Glutamatergic neuron (in vitro differentiated cells): Measurements from ENCODE around the gene GJA4. TPM values are rescaled to one million over a fixed set of nuclear protein-coding genes. Genes with fewer than 3 reads are reported as not detected.

Experiments used
- DNase-seq: peaks from one replicate; pipeline ENCODE4 v3.0.0; 2022
- H3K27ac Mint-ChIP-seq: one replicate; pipeline ENCODE4 v1.8.0; 2020; ENCODE audit warnings: mild to moderate bottlenecking, mixed read lengths, inconsistent platforms; ENCODE audit not compliant: unreplicated experiment
- H3K27me3 Mint-ChIP-seq: one replicate; pipeline ENCODE4 v1.8.0; 2020; ENCODE audit warnings: mild to moderate bottlenecking, moderate library complexity, mixed read lengths, inconsistent platforms; ENCODE audit not compliant: unreplicated experiment
- H3K36me3 Mint-ChIP-seq: one replicate; pipeline ENCODE4 v1.8.0; 2020; ENCODE audit warnings: mild to moderate bottlenecking, mixed read lengths, inconsistent platforms; ENCODE audit not compliant: unreplicated experiment
- H3K4me1 Mint-ChIP-seq: one replicate; pipeline ENCODE4 v1.8.0; 2020; ENCODE audit warnings: mild to moderate bottlenecking, low read depth, mixed read lengths, inconsistent platforms; ENCODE audit not compliant: unreplicated experiment
- H3K4me3 Mint-ChIP-seq: one replicate; pipeline ENCODE4 v1.8.0; 2020; ENCODE audit warnings: mild to moderate bottlenecking, mixed read lengths, inconsistent platforms; ENCODE audit not compliant: unreplicated experiment
- H3K9me3 Mint-ChIP-seq: one replicate; pipeline ENCODE4 v1.8.0; 2020; ENCODE audit warnings: mild to moderate bottlenecking, moderate library complexity, mixed read lengths, inconsistent platforms; ENCODE audit not compliant: unreplicated experiment
- CTCF ChIP-seq: fragments of 200-600 bp; sonication (generic); IDR thresholded peaks from one replicate; pipeline ENCODE4 v1.5.0; 2021; ENCODE audit not compliant: partially characterized antibody, unreplicated experiment
- total RNA-seq: library from RNA; stranded (reverse); fragmentation: NEBNext Ultra II Directional; extraction: Animal tissue kit (Norgen Biotek cat#: 25700); gene quantifications from one replicate; pipeline ENCODE4 v1.2.1, GENCODE V29; 2021; ENCODE audit not compliant: unreplicated experiment

GJA4 gene
- total RNA-seq, 1 donor from 2014 or later = not detected

- H3K4me3 Mint-ChIP-seq = no peak overlapping the region
- TF ChIP-seq CTCF = no peak
- H3K4me1 Mint-ChIP-seq = no peaks in the 10 kb centered on the region
- H3K9me3 Mint-ChIP-seq = no peaks in the 10 kb centered on the region
- DNase-seq = no peak
- H3K27ac Mint-ChIP-seq = no peak overlapping the region
- H3K36me3 Mint-ChIP-seq = no peaks in the 10 kb centered on the region
- H3K27me3 Mint-ChIP-seq = peaks cover 13% of the 10 kb centered on the region
Measured at GRCh38 chr1:34777519-34778321, 15.1 kb upstream of the GJA4 start.

DNA sequence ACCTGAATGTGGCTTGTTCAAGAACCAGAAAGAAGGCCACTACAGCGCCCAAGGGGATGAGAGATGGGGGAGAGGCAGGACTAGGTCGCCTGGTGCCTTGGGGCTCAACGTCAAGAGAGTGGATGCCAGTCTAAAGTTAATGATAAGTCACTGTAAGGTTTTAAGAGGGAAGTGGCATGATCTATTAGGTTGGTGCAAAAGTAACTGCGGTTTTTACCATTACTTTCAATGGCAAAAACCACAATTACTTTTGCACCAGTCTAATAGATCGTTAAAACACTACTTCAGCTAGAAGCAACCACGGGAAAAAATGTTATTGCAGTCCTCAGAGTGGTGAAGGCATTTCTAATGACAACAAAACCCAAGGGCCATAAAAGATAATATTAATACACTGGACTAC, 14.4 kb upstream of the GJA4 start:
- H3K4me3 Mint-ChIP-seq = no peak overlapping the region
- no peaks in the 10 kb centered on the region for H3K4me1 Mint-ChIP-seq
- H3K27ac Mint-ChIP-seq = no peak overlapping the region
- H3K27me3 Mint-ChIP-seq = peaks cover 14% of the 10 kb centered on the region
- DNase-seq = no peak
- H3K9me3 Mint-ChIP-seq = no peaks in the 10 kb centered on the region
- no peak for TF ChIP-seq CTCF
- H3K36me3 Mint-ChIP-seq = no peaks in the 10 kb centered on the region

DNA sequence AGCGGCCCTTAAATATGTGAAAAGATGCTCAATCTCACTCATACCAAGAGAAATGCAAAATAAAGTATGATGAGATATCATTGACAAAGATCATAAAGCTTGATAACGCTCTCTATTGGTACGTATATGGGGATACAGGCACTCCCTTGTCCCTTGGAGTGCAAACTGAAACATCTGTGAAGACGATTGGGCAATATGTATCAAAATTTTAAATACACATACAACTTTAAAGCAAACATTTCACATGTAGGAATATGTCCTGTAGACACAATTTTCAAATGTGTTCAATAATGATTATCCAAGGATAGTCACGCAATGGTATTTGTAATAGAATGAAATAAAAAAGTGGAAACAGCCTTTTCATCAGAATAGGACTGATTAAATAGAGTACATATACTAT, 13.8 kb upstream of the GJA4 start:
- Mint-ChIP-seq H3K36me3 (no peaks in the 10 kb centered on the region), H3K9me3 (no peaks in the 10 kb centered on the region), H3K4me3 (no peak overlapping the region), H3K27ac (no peak overlapping the region), H3K27me3 (peaks cover 16% of the 10 kb centered on the region), H3K4me1 (no peaks in the 10 kb centered on the region)
- no peak for TF ChIP-seq CTCF
- DNase-seq = no peak

GRCh38 chr1:34779526-34779925, 13.3 kb upstream of the GJA4 start:
- Mint-ChIP-seq H3K9me3 (no peaks in the 10 kb centered on the region), H3K36me3 (no peaks in the 10 kb centered on the region), H3K27me3 (peaks cover 16% of the 10 kb centered on the region), H3K4me3 (no peak overlapping the region), H3K27ac (no peak overlapping the region), H3K4me1 (no peaks in the 10 kb centered on the region)
- no peak for TF ChIP-seq CTCF
- no peak for DNase-seq

DNA sequence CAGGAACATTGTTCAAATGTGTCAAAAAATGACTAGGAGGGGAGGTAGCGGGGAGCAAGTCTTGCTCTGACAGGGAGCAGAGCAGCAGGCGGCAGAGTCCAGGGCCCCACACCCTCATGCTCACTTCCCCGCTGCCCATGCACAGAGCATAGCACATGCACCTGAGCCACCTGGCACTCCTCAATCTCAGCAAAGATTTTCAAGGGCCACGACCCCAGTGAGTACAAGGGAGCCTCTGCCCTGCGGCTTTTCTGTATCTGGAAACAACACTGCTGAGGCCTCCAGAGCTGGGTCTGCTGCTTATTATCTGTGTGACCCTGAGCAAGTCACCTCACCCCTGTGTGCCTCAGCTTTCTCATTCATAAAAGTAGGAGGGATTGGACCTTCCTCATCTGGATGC, 12.8 kb upstream of the GJA4 start:
- Mint-ChIP-seq H3K9me3 (no peaks in the 10 kb centered on the region), H3K27ac (no peak overlapping the region), H3K36me3 (no peaks in the 10 kb centered on the region), H3K27me3 (peaks cover 16% of the 10 kb centered on the region), H3K4me3 (no peak overlapping the region), H3K4me1 (no peaks in the 10 kb centered on the region)
- no peak for TF ChIP-seq CTCF
- no peak for DNase-seq
